GM10266 (cell line): Measurements from ENCODE around the gene TMEM132D.

Experiments used
- DNase-seq: peaks from one replicate; pipeline ENCODE4 v3.0.0; 2012; ENCODE audit errors: extremely low spot score
- CTCF ChIP-seq: IDR thresholded peaks from 2 replicates; pipeline ENCODE4 v1.5.1; 2012; ENCODE audit warnings: mild to moderate bottlenecking, low read depth; ENCODE audit not compliant: control insufficient read depth, insufficient read depth; ENCODE audit errors: missing control alignments

TMEM132D gene

GRCh38 chr12:129750421-129750820 is 153.4 kb downstream of the TMEM132D start:
- DNase-seq = no peak
- no peak for TF ChIP-seq CTCF

- no peak for DNase-seq
- no peak for TF ChIP-seq CTCF
Measured at GRCh38 chr12:129746318-129746717, 157.5 kb downstream of the TMEM132D start.

- no peak for DNase-seq
- TF ChIP-seq CTCF = no peak
Measured at GRCh38 chr12:129729170-129729569, 174.7 kb downstream of the TMEM132D start.

- no peak for DNase-seq
- TF ChIP-seq CTCF = no peak
Measured at GRCh38 chr12:129727100-129727499, 176.7 kb downstream of the TMEM132D start.

GRCh38 chr12:129723260-129723659 is 180.6 kb downstream of the TMEM132D start:
- TF ChIP-seq CTCF = no peak

GRCh38 chr12:129720618-129721017 is 183.2 kb downstream of the TMEM132D start:
- TF ChIP-seq CTCF = no peak
- DNase-seq = no peak

More at GRCh38 chr12:129723260-129723659, 180.6 kb downstream of the TMEM132D start:
- DNase-seq = no peak

GRCh38 chr12:129719416-129719815 is 184.4 kb downstream of the TMEM132D start:
- no peak for TF ChIP-seq CTCF
- DNase-seq = no peak
